K562 (cell line): ENCODE measurements around the gene TP53I3. TPM values are rescaled to one million over a fixed set of nuclear protein-coding genes. Genes with fewer than 3 reads are reported as not detected.

Experiments used
- CREM ChIP-seq: IDR thresholded peaks from 2 replicates; pipeline ENCODE4 v1.6.1; 2014; ENCODE audit warnings: antibody characterized with exemption, low read depth
- GABPB2 ChIP-seq: fragments of 250-450 bp; sonication (Bioruptor Pico); conservative IDR thresholded peaks from 2 replicates; pipeline ENCODE4 v1.5.1; 2021; ENCODE audit warnings: mild to moderate bottlenecking
- HDGF ChIP-seq: fragments of 450-650 bp; IDR thresholded peaks from 2 replicates; pipeline ENCODE4 v1.6.1; 2016
- JUNB ChIP-seq: fragments of 450-650 bp; formaldehyde crosslinking; conservative IDR thresholded peaks from 2 replicates; pipeline ENCODE4 v1.4.0; 2020; ENCODE audit warnings: mild to moderate bottlenecking
- KAT8 ChIP-seq: fragments of 450-650 bp; IDR thresholded peaks from 2 replicates; pipeline ENCODE4 v1.6.1; 2016; ENCODE audit warnings: low read depth, mild to moderate bottlenecking
- MNT ChIP-seq, 2 experiments: fragments of 450-650 bp; conservative IDR thresholded peaks; 2 replicates each; pipeline ENCODE4 v1.6.1; 2017; ENCODE audit warnings: mild to moderate bottlenecking in 2 of 2, moderate library complexity in 2 of 2
- NR1H2 ChIP-seq: sonication (generic); formaldehyde crosslinking; IDR thresholded peaks from 2 replicates; pipeline ENCODE4 v1.4.0; 2020; ENCODE audit warnings: mild to moderate bottlenecking, missing genetic modification reagents
- PKNOX1 ChIP-seq: fragments of 450-650 bp; IDR thresholded peaks from 2 replicates; pipeline ENCODE4 v1.6.1; 2016
- POLR2A ChIP-seq: fragments of 450-650 bp; conservative IDR thresholded peaks from 2 replicates; pipeline ENCODE4 v1.6.1; 2016
- RBM34 ChIP-seq: fragments of 200-400 bp; formaldehyde crosslinking; IDR thresholded peaks from 2 replicates; pipeline ENCODE4 v1.6.1; 2018; ENCODE audit warnings: low read length, borderline replicate concordance; ENCODE audit not compliant: insufficient read depth
- THAP12 ChIP-seq: fragments of 250-450 bp; sonication (Bioruptor Pico); IDR thresholded peaks from 2 replicates; pipeline ENCODE4 v1.9.0; 2021; ENCODE audit warnings: mild to moderate bottlenecking, inconsistent platforms
- U2AF2 ChIP-seq: fragments of 200-400 bp; formaldehyde crosslinking; optimal IDR thresholded peaks from 2 replicates; pipeline ENCODE3; 2017; ENCODE audit warnings: low read depth, mild to moderate bottlenecking, low read length
- ZBTB26 ChIP-seq: fragments of 450-650 bp; formaldehyde crosslinking; IDR thresholded peaks from 2 replicates; pipeline ENCODE4 v1.4.0; 2022; ENCODE audit warnings: missing genetic modification characterization
- ZKSCAN8 ChIP-seq: fragments of 200-800 bp; sonication (Bioruptor generic); IDR thresholded peaks from 2 replicates; pipeline ENCODE4 v1.6.1; 2016; ENCODE audit warnings: missing genetic modification characterization, missing compliant biosample characterization
- ZNF766 ChIP-seq: fragments of 200-800 bp; sonication (Bioruptor generic); conservative IDR thresholded peaks from 2 replicates; pipeline ENCODE4 v1.6.1; 2016; ENCODE audit warnings: missing genetic modification characterization, missing compliant biosample characterization
- polyA plus RNA-seq, 8 experiments: library from polyadenylated mRNA; depleted of rRNA in 4 of 8; stranded (reverse) in 5 of 8; unstranded in 3 of 8; fragments of >200 nt; fragmentation: Nextera tagmentation in 2 of 8; fragmentation: Illumina TruSeq in 1 of 8; extraction: Ambion mirVana in 2 of 8; extraction: Trizol in 1 of 8; gene quantifications; 2 replicates each; pipeline versions ENCODE4 v1.2.1 to v1.2.3, GENCODE V29; 2011 to 2014; ENCODE audit warnings: inconsistent platforms in 1 of 8, missing spikeins in 1 of 8
- total RNA-seq, 7 experiments: library from RNA; depleted of rRNA in 6 of 7; stranded (reverse); fragments of >200 nt in 6 of 7; fragmentation: Illumina TruSeq in 2 of 7; extraction: Trizol in 2 of 7; gene quantifications; 2 replicates each; pipeline versions ENCODE4 v1.2.1 to v1.2.3, GENCODE V29; 2011 to 2021; ENCODE audit warnings: low replicate concordance in 1 of 7
- TF ChIP-seq, protein P1 (sequence below): fragments of 250-450 bp; sonication (Bioruptor Pico); IDR thresholded peaks from 2 replicates; pipeline ENCODE4 v1.5.0; 2021; ENCODE audit warnings: mild to moderate bottlenecking, borderline replicate concordance
- TF ChIP-seq, protein P2 (sequence below): fragments of 450-650 bp; IDR thresholded peaks from 2 replicates; pipeline ENCODE4 v1.6.1; 2016; ENCODE audit warnings: antibody characterized with exemption

Gene TP53I3
- total and polyA plus RNA-seq, 9 of the 15 experiments (the other 6 are each of a cell fraction or from before 2014, with no cell fraction given): 0.65 to 9.5 (median 5.6) TPM

DNA sequence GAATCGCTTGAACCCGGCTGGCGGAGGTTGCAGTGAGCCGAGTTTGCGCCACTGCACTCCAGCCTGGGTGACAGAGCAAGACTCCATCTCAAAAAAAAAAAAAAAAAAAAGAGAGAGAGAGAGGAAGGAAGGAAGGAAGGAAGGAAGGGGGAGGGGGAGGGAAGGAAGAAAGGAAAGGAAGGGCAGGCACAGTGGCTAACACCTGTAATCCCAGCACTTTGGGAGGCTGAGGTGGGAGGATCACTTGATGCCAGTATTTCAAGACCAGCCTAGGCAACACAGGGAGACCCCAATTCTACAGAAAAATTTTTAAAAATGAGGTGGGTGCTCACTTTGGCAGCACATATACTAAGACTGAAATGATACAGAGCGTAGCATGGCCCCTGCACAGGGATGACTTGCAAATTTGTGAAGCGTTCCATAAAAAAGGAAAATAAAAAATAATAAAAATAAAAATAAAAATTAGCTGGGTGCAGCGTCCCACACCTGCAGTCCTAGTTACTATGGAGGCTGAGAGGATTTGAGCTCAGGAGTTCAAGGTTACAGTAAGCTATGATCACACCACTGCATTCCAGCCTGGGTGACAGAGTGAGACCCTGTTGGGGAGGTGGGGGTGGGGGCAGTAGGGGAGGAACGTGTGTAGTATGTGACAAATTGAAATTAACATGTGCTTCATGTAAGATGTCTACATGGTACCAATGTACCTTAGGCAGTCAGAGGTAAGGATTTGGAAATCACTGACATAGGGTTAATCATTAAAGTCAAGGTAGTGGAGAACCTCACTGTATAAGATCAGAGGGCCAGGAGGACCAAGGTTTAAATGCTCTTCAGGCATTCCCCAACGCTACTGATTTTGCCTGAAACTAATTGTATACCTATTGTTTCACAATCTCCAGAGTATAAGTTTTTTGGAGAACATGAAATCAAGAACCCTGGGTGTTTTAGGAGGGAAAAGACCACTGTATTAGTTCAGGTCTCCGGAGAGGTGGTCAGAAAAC, 38.8 kb downstream of the TP53I3 start (continued):
- TF ChIP-seq, protein P1, sequence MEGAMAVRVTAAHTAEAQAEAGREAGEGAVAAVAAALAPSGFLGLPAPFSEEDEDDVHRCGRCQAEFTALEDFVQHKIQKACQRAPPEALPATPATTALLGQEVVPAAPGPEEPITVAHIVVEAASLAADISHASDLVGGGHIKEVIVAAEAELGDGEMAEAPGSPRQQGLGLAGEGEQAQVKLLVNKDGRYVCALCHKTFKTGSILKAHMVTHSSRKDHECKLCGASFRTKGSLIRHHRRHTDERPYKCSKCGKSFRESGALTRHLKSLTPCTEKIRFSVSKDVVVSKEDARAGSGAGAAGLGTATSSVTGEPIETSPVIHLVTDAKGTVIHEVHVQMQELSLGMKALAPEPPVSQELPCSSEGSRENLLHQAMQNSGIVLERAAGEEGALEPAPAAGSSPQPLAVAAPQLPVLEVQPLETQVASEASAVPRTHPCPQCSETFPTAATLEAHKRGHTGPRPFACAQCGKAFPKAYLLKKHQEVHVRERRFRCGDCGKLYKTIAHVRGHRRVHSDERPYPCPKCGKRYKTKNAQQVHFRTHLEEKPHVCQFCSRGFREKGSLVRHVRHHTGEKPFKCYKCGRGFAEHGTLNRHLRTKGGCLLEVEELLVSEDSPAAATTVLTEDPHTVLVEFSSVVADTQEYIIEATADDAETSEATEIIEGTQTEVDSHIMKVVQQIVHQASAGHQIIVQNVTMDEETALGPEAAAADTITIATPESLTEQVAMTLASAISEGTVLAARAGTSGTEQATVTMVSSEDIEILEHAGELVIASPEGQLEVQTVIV (CRISPR knock-in tag): no peak
- TF ChIP-seq ZNF766 (CRISPR knock-in tag): no peak
- no peak; a peak in 1 of 4 replicates for TF ChIP-seq MNT (conservative IDR thresholded peaks at IDR 0.05)
- no peak for TF ChIP-seq U2AF2
- TF ChIP-seq JUNB: no peak
- no peak for TF ChIP-seq THAP12 (CRISPR knock-in tag)
- no peak for TF ChIP-seq HDGF
- no peak for TF ChIP-seq ZKSCAN8
- TF ChIP-seq KAT8: no peak
- no peak for TF ChIP-seq ZBTB26 (CRISPR knock-in tag)
- no peak for TF ChIP-seq RBM34
- TF ChIP-seq PKNOX1: no peak
- no peak for TF ChIP-seq GABPB2 (CRISPR knock-in tag)
- TF ChIP-seq, protein P2, sequence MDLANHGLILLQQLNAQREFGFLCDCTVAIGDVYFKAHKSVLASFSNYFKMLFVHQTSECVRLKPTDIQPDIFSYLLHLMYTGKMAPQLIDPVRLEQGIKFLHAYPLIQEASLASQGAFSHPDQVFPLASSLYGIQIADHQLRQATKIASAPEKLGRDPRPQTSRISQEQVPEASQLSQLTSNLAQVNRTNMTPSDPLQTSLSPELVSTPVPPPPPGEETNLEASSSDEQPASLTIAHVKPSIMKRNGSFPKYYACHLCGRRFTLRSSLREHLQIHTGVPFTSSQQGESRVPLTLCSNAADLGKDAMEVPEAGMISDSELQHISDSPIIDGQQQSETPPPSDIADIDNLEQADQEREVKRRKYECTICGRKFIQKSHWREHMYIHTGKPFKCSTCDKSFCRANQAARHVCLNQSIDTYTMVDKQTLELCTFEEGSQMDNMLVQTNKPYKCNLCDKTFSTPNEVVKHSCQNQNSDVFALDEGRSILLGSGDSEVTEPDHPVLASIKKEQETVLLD: no peak
- no peak for TF ChIP-seq NR1H2 (CRISPR knock-in tag)
- no peak for TF ChIP-seq POLR2A
- TF ChIP-seq CREM: no peak
